Muscle layer of duodenum (tissue), 2 donors: Measurements from ENCODE around the gene DAPP1.
"Not testable (repeated sequence)": the region's sequence is repeated elsewhere in the genome, so short reads cannot be mapped to it uniquely, and the experiment has no call there.

ENCODE experiments used
- H3K27ac ChIP-seq: one replicate; pipeline ENCODE4 v1.7.0; 2013; ENCODE audit warnings: mild to moderate bottlenecking, low read length
- H3K27me3 ChIP-seq: one replicate; pipeline ENCODE4 v1.7.0; 2013; ENCODE audit warnings: low read depth, mild to moderate bottlenecking, control low read depth, low read length
- H3K36me3 ChIP-seq, 2 donors: one replicate each; pipeline ENCODE4 v1.7.0; 2013; ENCODE audit warnings: low read length in 2 of 2, control low read depth in 1 of 2, mild to moderate bottlenecking in 1 of 2; ENCODE audit not compliant: insufficient read depth in 2 of 2, control insufficient read depth in 1 of 2
- H3K4me1 ChIP-seq, 2 donors: one replicate each; pipeline ENCODE4 v1.7.0; 2013; ENCODE audit warnings: low read length in 2 of 2, mild to moderate bottlenecking in 2 of 2, control low read depth in 1 of 2, moderate library complexity in 1 of 2; ENCODE audit not compliant: insufficient read depth in 2 of 2, control insufficient read depth in 1 of 2
- H3K4me3 ChIP-seq, 2 donors: one replicate each; pipeline ENCODE4 v1.7.0; 2013; ENCODE audit warnings: low read length in 2 of 2, low read depth in 1 of 2, mild to moderate bottlenecking in 1 of 2
- H3K9me3 ChIP-seq, 2 donors: one replicate each; pipeline ENCODE4 v1.7.0; 2013; ENCODE audit warnings: low read length in 2 of 2, control low read depth in 1 of 2, mild to moderate bottlenecking in 1 of 2; ENCODE audit not compliant: control insufficient read depth in 1 of 2
- donor health status: healthy.

DAPP1 gene

GRCh38 chr4:99825272-99825671, 8.6 kb downstream of the DAPP1 start:
- no peaks in the 10 kb centered on the region for H3K27me3 ChIP-seq
- no peak overlapping the region for H3K27ac ChIP-seq
- no peaks in the 10 kb centered on the region for H3K4me1 ChIP-seq
- no peak overlapping the region for H3K4me3 ChIP-seq
- H3K36me3 ChIP-seq = no peaks in the 10 kb centered on the region
- no peaks in the 10 kb centered on the region for H3K9me3 ChIP-seq

DNA sequence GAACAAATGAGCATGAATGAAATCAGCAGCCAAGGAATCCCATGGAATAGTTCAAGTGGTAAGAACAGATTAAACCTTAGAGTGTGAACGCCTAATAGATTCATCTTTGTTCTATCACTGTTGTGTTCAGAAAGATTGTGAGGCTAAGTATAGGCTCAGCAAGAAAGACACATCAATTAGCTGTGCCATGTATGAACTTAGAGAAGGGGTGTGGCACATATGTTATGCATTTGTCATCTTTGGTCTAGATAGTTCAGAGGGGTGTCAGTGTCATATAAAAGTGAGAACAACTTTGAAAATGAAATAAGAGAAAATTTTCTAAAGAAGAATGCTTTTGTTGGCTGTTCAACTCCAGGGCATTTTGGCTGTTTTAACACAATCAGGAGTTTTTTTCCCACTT, 9.4 kb downstream of the DAPP1 start:
- no peaks in the 10 kb centered on the region for H3K4me1 ChIP-seq

DNA sequence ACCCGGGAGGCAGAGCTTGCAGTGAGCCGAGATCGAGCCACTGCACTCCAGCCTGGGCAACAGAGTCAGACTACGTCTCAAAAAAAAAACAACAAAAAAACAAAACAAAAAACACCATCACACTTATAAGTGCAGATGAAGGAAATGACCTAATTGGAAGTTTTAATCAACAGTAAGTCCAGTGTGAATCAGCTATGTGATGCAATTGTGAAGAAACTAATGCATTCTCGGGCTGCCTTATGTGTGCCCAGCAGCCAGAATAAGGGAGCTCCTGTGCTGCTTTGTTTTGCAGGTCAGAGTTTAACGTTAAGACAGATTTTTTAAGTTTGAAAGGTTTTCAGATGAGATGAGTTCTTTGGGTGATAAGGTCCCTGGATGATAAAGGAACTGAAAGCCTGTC, 10.8 kb downstream of the DAPP1 start:
- Histone ChIP-seq H3K36me3 (no peaks in the 10 kb centered on the region), H3K4me3 (no peak overlapping the region), H3K9me3 (no peaks in the 10 kb centered on the region), H3K27ac (no peak overlapping the region), H3K4me1 (no peaks in the 10 kb centered on the region), H3K27me3 (no peaks in the 10 kb centered on the region)

More for the DNA sequence above, 9.4 kb downstream of the DAPP1 start:
- no peaks in the 10 kb centered on the region for H3K27me3 ChIP-seq
- no peaks in the 10 kb centered on the region for H3K9me3 ChIP-seq
- H3K36me3 ChIP-seq = no peaks in the 10 kb centered on the region
- H3K4me3 ChIP-seq = no peak overlapping the region
- no peak overlapping the region for H3K27ac ChIP-seq

DNA sequence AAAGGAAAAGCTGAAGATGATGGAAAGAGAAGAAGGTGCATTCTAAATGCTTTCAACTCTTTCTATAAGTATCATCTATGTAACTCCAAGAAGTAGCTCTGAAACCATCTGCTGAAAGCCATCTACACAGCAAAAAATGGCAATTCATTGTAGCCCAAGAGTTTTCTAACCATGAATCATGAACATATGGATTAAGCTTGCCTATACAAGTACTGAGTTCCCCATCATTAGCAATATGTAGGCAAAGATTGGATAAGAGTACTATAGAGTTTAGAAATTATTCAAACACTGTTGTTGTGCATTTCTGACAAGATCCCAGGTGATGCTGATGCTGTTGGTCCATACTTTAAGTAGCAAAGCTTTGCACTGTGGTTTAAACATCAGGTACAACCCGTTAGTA, 11.2 kb downstream of the DAPP1 start:
- Histone ChIP-seq H3K27ac (no peak overlapping the region), H3K4me1 (no peaks in the 10 kb centered on the region)

GRCh38 chr4:99828477-99828876, 11.8 kb downstream of the DAPP1 start:
- Histone ChIP-seq H3K27ac (no peak overlapping the region), H3K4me3 (no peak overlapping the region), H3K9me3 (no peaks in the 10 kb centered on the region), H3K4me1 (no peaks in the 10 kb centered on the region), H3K27me3 (no peaks in the 10 kb centered on the region), H3K36me3 (no peaks in the 10 kb centered on the region)

More for the DNA sequence above, 11.2 kb downstream of the DAPP1 start:
- H3K27me3 ChIP-seq = no peaks in the 10 kb centered on the region
- no peak overlapping the region for H3K4me3 ChIP-seq
- no peaks in the 10 kb centered on the region for H3K9me3 ChIP-seq
- no peaks in the 10 kb centered on the region for H3K36me3 ChIP-seq

DNA sequence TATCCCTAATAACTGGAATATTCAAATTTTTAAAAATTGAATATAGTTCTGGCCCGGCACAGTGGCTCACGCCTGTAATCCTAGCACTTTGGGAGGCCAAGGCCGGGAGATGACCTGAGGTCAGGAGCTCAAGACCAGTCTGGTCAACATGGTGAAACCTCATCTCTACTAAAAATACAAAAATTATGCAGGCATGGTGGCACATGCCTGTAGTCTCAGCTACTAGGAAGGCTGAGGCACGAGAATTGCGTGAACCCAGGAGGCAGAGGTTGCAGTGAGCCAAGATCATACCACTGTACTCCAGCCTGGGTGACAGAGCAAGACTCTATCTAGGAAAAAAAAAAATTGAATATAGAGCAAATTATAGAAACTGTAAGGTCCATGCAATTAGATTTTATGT, 13.4 kb downstream of the DAPP1 start:
- H3K27ac ChIP-seq, H3K27me3 ChIP-seq, H3K9me3 ChIP-seq, H3K4me3 ChIP-seq, H3K4me1 ChIP-seq, H3K36me3 ChIP-seq: not testable (repeated sequence)

DNA sequence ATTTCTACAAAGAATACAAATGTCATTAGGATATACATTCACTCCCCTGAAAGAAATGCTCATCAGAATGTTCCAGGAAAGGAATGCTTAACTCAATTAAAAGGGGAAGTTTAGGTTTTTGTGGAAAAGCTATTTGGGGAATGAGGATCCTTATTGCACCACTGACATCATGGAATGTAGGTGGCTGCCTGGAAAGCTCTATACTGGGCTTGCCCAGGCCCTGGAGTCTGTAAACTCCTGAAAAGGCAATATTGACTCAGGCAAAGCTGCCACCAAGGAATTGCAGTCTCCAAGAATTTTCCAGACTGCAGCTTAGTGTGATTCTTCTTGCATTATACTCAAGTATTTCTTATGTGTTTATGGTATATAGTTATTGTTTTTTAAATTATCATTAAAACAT, 15.7 kb downstream of the DAPP1 start:
- no peaks in the 10 kb centered on the region for H3K27me3 ChIP-seq
- H3K27ac ChIP-seq = no peak overlapping the region
- no peaks in the 10 kb centered on the region for H3K9me3 ChIP-seq
- H3K36me3 ChIP-seq = no peaks in the 10 kb centered on the region
- no peaks in the 10 kb centered on the region for H3K4me1 ChIP-seq
- no peak overlapping the region for H3K4me3 ChIP-seq

DNA sequence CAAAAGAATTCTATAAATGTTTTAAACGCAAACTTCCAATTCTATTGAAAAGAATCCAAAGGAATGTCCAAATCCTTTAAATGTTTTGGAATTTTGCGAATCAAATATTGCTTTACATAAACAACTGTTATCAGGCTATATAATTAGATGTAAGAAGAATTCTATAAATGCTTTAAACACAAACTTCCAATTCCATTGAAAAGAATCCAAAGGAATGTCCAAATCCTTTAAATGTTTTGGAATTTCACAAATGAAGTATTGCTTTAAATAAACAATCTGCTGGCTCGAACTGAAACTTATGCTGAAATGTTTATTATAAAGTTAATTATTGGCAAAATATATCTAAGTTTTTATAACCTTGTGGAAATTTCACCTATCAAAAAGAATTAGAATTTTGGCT, 16.1 kb downstream of the DAPP1 start:
- H3K27me3 ChIP-seq = no peaks in the 10 kb centered on the region
- H3K4me3 ChIP-seq = no peak overlapping the region
- no peaks in the 10 kb centered on the region for H3K36me3 ChIP-seq
- H3K4me1 ChIP-seq = no peaks in the 10 kb centered on the region
- H3K9me3 ChIP-seq = no peaks in the 10 kb centered on the region
- no peak overlapping the region for H3K27ac ChIP-seq

GRCh38 chr4:99833756-99834155, 17.1 kb downstream of the DAPP1 start:
- Histone ChIP-seq H3K9me3 (no peaks in the 10 kb centered on the region), H3K27ac (no peak overlapping the region), H3K27me3 (no peaks in the 10 kb centered on the region), H3K36me3 (no peaks in the 10 kb centered on the region), H3K4me1 (no peaks in the 10 kb centered on the region), H3K4me3 (no peak overlapping the region)

- no peak overlapping the region for H3K27ac ChIP-seq
- no peaks in the 10 kb centered on the region for H3K4me1 ChIP-seq
- H3K36me3 ChIP-seq = no peaks in the 10 kb centered on the region
- no peaks in the 10 kb centered on the region for H3K9me3 ChIP-seq
- no peak overlapping the region for H3K4me3 ChIP-seq
- H3K27me3 ChIP-seq = no peaks in the 10 kb centered on the region
Observed at GRCh38 chr4:99834569-99834968, 17.9 kb downstream of the DAPP1 start.

GRCh38 chr4:99835942-99836341, 19.3 kb downstream of the DAPP1 start:
- Histone ChIP-seq H3K27ac (no peak overlapping the region), H3K9me3 (no peaks in the 10 kb centered on the region), H3K4me3 (no peak overlapping the region), H3K27me3 (no peaks in the 10 kb centered on the region), H3K36me3 (no peaks in the 10 kb centered on the region), H3K4me1 (no peaks in the 10 kb centered on the region)

DNA sequence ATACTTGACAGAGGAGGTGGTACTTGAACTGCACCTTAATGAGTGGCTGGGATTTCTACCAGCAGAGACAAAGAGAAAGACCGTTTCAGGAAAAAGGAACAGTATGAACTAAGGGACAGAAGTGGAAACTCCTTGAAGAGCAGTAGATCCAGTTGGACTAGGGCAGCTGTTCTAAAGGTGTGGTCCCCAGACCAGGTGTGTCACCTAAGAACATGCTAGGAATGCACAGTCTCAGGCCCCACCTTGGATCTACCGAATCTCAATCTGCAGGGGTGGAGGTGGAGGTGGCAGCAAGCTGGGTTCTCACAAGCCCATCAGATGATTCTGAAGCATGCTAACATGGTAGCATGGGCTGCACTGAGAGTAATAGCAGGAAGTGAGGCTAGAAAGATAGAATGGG, 22.3 kb downstream of the DAPP1 start:
- H3K27ac ChIP-seq = no peak overlapping the region
- no peaks in the 10 kb centered on the region for H3K9me3 ChIP-seq
- H3K4me3 ChIP-seq = no peak overlapping the region
- H3K4me1 ChIP-seq = no peaks in the 10 kb centered on the region
- no peaks in the 10 kb centered on the region for H3K27me3 ChIP-seq
- H3K36me3 ChIP-seq = no peaks in the 10 kb centered on the region
